ENCODE results near the gene GLI2. TPM values are rescaled to one million over a fixed set of nuclear protein-coding genes. Genes with fewer than 3 reads are reported as not detected.
A peak's percentile ranks its signal among the peaks of the same experiment; 100 is the strongest.

The GLI2 gene
- total and polyA plus RNA-seq, 2 of the 8 experiments (the other 6 are each of a cell fraction or from before 2014, with no cell fraction given): 18.4 to 46.9 TPM

DNA sequence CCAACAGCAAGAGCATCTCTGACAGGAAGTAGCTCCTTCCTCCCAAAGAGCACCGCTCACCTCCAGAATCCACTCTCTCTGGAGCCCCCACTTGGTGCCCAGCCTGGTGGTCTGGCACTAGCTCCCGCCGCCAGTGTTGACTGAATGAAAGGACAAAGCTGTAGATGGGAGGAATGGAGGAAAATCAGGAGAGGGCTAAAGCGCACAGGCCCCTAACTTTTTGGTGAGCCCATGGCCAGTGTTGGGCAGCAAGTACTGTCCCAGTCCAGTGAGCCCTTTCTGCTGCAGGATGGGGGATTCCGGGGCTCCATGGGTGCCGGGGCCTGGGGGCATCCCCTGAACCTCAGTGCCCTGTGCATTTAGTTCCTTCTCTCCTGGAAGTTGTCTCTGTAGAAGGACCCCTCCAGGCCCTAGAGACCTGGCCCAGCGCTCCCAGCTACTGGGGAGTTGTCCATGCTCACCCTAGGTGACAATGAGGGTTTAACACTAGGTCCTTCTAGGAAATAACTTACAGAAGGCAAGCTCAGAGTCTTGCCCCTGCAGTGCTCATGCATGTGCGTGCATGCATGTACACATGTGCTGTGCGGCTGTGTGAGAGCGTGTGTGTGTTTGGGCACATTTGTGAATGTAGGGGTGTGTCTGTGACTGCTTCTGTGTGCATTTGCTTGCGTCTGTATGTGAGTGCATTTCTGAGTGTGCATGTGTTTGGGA, 33.6 kb downstream of the GLI2 start:
- H3K4ac ChIP-seq (replicated peaks; ENCODE audit: insufficient read length, low read depth, low read length): no peak overlapping the region
- DNase-seq (ENCODE audit: low read depth in 1 of 2, low spot score in 2 of 2) (no peak), FAIRE-seq (no peak)
- no peaks in the 10 kb centered on the region for H3K9me3 ChIP-seq (ENCODE audit: insufficient read depth in 2 of 2, low read depth in 1 of 2, low read length in 1 of 2)
- no peak overlapping the region for H3K9ac ChIP-seq (replicated peaks in 1 of 4; ENCODE audit: extremely low read depth in 1 of 4, low read depth in 3 of 4, low read length in 3 of 4)
- peak overlapping the region; percentile 17; the same call in 1 of the 2 replicates for H2AK5ac ChIP-seq (ENCODE audit: low read depth, low read length)
- H3K4me2 ChIP-seq (ENCODE audit: insufficient read depth in 1 of 2, low read depth in 2 of 2, low read length in 2 of 2): no peak overlapping the region
- H3K23ac ChIP-seq (ENCODE audit: insufficient read length): no peak overlapping the region
- H4K8ac ChIP-seq (ENCODE audit: extremely low read depth, insufficient read depth, low read length): no peak overlapping the region
- ChIA-PET CTCF (ENCODE audit: partially characterized antibody) (interaction anchor here (0.6 to 4.6 kb wide), 19 partner anchors 9 to 1135 kb away, joined by 3 to 21 read pairs (median 4); no protein-coding TSS in a partner anchor), POLR2A (ENCODE audit: partially characterized antibody) (interaction anchor here (0.9 to 2.4 kb wide), 7 partner anchors 9 to 306 kb away, joined by 3 to 9 read pairs (median 4); no protein-coding TSS in a partner anchor)
- no peak overlapping the region for H3K56ac ChIP-seq (replicated peaks; ENCODE audit: insufficient read length, low read depth, low read length)
- H4K20me1 ChIP-seq (replicated peaks in 1 of 2; ENCODE audit: control insufficient read depth in 1 of 2, insufficient read depth in 2 of 2, low read length in 2 of 2): peaks cover 34 to 61% of the 10 kb centered on the region in 2 experiments
- H3K36me3 ChIP-seq (ENCODE audit: control insufficient read depth in 2 of 4, insufficient read depth in 4 of 4, low read length in 3 of 4): no peaks in the 10 kb centered on the region
- no peak overlapping the region for H2AFZ ChIP-seq (ENCODE audit: low read length)
- no peaks in the 10 kb centered on the region for H3K23me2 ChIP-seq (ENCODE audit: low read depth, low read length)
- H2BK12ac ChIP-seq (ENCODE audit: low read depth, low read length): 0 out of 2 replicates have a peak overlapping the region, but pooled peaks have one; percentile 44
- H3K4me1 ChIP-seq (replicated peaks in 1 of 4; ENCODE audit: control insufficient read depth in 3 of 4, insufficient read depth in 4 of 4, low read length in 3 of 4): peaks cover 24 to 71% (median 44%) of the 10 kb centered on the region in 4 experiments
- H3K27me3 ChIP-seq (replicated peaks in 1 of 4; ENCODE audit: control insufficient read depth in 3 of 4, extremely low read depth in 1 of 4, insufficient read depth in 3 of 4, low read length in 3 of 4): no peaks in the 10 kb centered on the region
- H2BK20ac ChIP-seq (ENCODE audit: low read length): no peak overlapping the region
- 0 out of 2 replicates have a peak overlapping the region, but pooled peaks have one; percentile 38 for H3K18ac ChIP-seq (ENCODE audit: extremely low read depth, low read length)
- no peak overlapping the region for H3K14ac ChIP-seq (ENCODE audit: insufficient read length)
- no peak overlapping the region for H4K5ac ChIP-seq (ENCODE audit: insufficient read length, low read depth, low read length)
- H3K79me1 ChIP-seq (ENCODE audit: low read depth, low read length): peaks cover 57% of the 10 kb centered on the region
- H3K4me3 ChIP-seq (ENCODE audit: extremely low read depth in 1 of 4, insufficient read depth in 2 of 4, low read depth in 3 of 4, low read length in 4 of 4): no peak overlapping the region
- H2BK120ac ChIP-seq (replicated peaks; ENCODE audit: low read depth, low read length): no peak overlapping the region
- H3K79me2 ChIP-seq (ENCODE audit: control insufficient read depth in 1 of 2, insufficient read depth in 2 of 2, low read length in 2 of 2): peaks cover 9 to 99% of the 10 kb centered on the region in 2 experiments
- H3K27ac ChIP-seq (ENCODE audit: low read depth, low read length): no peak overlapping the region
- no peak overlapping the region for H4K91ac ChIP-seq (replicated peaks; ENCODE audit: insufficient read length, low read length)
- peak overlapping the region; percentile 75; the same call in 1 of the 2 replicates for H2BK15ac ChIP-seq (ENCODE audit: low read length)
- peak overlapping the region; percentile 28 for H2BK5ac ChIP-seq (ENCODE audit: low read depth, low read length)
- WGBS, 2 experiments (ENCODE audit: extremely low coverage in 1 of 2, insufficient coverage in 1 of 2, insufficient read length in 1 of 2, insufficient replicate concordance in 2 of 2, low coverage in 1 of 2, low lambda C conversion rate in 2 of 2, missing lambda C conversion rate in 1 of 2): 95% methylated on average over 11 of the region's 11 CpGs; no CpG with 5 or more reads in 1 of the 2 experiments
- TF ChIP-seq POLR2AphosphoS5 (IDR thresholded peaks at IDR 0.05; ENCODE audit: low read depth, low read length): no peak
- TF ChIP-seq, protein P1, sequence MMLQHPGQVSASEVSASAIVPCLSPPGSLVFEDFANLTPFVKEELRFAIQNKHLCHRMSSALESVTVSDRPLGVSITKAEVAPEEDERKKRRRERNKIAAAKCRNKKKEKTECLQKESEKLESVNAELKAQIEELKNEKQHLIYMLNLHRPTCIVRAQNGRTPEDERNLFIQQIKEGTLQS (IDR thresholded peaks at IDR 0.05; ENCODE audit: insufficient read depth, low read depth, low read length): no peak
- no peak for TF ChIP-seq RFX5 (IDR thresholded peaks at IDR 0.05; ENCODE audit: borderline replicate concordance, low read depth, low read length)
- TF ChIP-seq HDAC2 (IDR thresholded peaks at IDR 0.05; ENCODE audit: borderline replicate concordance in 1 of 2, low read depth in 2 of 2, low read length in 2 of 2): no peak
- no peak for TF ChIP-seq HDAC6 (IDR thresholded peaks at IDR 0.05; ENCODE audit: low read depth, low read length)
- no peak for TF ChIP-seq KDM1A (IDR thresholded peaks at IDR 0.05; ENCODE audit: borderline replicate concordance, low read length)
- no peak for TF ChIP-seq BRCA1 (IDR thresholded peaks at IDR 0.05; ENCODE audit: low read depth, low read length)
- TF ChIP-seq SIX5 (IDR thresholded peaks at IDR 0.05; ENCODE audit: low read depth, low read length): no peak
- no peak for TF ChIP-seq CEBPB (IDR thresholded peaks at IDR 0.05; ENCODE audit: low read depth, low read length)
- TF ChIP-seq BCL11A (IDR thresholded peaks at IDR 0.05; ENCODE audit: low read depth in 2 of 2, low read length in 2 of 2): no peak
- TF ChIP-seq JUND (IDR thresholded peaks at IDR 0.05; ENCODE audit: low read length): no peak

Measured in H1 (cell line).